HCT116 (cell line): ENCODE measurements around the gene SH3PXD2A.

Experiments
- CTCF ChIP-seq, 3 experiments: fragments of 200-600 bp in 1 of 3; sonication (generic) in 1 of 3; IDR thresholded peaks in 2 of 3; conservative IDR thresholded peaks in 1 of 3; 2 replicates each; pipeline ENCODE4 v1.5.1; 2012 to 2017; ENCODE audit warnings: low read depth in 2 of 3, low read length in 2 of 3, antibody characterized with exemption in 1 of 3, borderline replicate concordance in 1 of 3, control low read depth in 1 of 3, mild to moderate bottlenecking in 1 of 3, mixed read lengths in 1 of 3, mixed run types in 1 of 3, moderate library complexity in 1 of 3; ENCODE audit not compliant: insufficient read depth in 1 of 3
- EGR1 ChIP-seq: IDR thresholded peaks from 2 replicates; pipeline ENCODE4 v1.6.1; 2012; ENCODE audit warnings: low read depth
- ELF1 ChIP-seq: IDR thresholded peaks from 2 replicates; pipeline ENCODE4 v1.6.1; 2012; ENCODE audit warnings: low read depth, borderline replicate concordance
- EZH2 ChIP-seq: fragments of 200-600 bp; sonication (generic); IDR thresholded peaks from 2 replicates; pipeline ENCODE4 v1.6.1; 2017; ENCODE audit warnings: antibody characterized with exemption, mixed run types
- MAX ChIP-seq: IDR thresholded peaks from 2 replicates; pipeline ENCODE4 v1.6.1; 2012
- POLR2A ChIP-seq: IDR thresholded peaks from 2 replicates; pipeline ENCODE4 v1.7.0; 2011; ENCODE audit warnings: borderline replicate concordance; ENCODE audit not compliant: insufficient read depth, insufficient read length; ENCODE audit errors: extremely low read depth
- POLR2AphosphoS5 ChIP-seq: IDR thresholded peaks from 2 replicates; pipeline ENCODE4 v1.6.1; 2011; ENCODE audit warnings: mild to moderate bottlenecking, low read depth, low read length, moderate library complexity
- TCF7L2 ChIP-seq: IDR thresholded peaks from 2 replicates; pipeline ENCODE4 v1.7.0; 2011; ENCODE audit warnings: borderline replicate concordance, inconsistent platforms; ENCODE audit not compliant: insufficient read depth, insufficient read length; ENCODE audit errors: extremely low read depth
- YY1 ChIP-seq: IDR thresholded peaks from 2 replicates; pipeline ENCODE4 v1.6.1; 2011; ENCODE audit warnings: low read length, low read depth, moderate library complexity, mild to moderate bottlenecking; ENCODE audit not compliant: insufficient replicate concordance; ENCODE audit errors: extremely low read depth
- ZFX ChIP-seq: fragments of 450-650 bp; IDR thresholded peaks from 2 replicates; pipeline ENCODE4 v1.6.1; 2017

GRCh38 chr10:103797857-103798256, 57.5 kb downstream of the SH3PXD2A start:
- no peak for TF ChIP-seq MAX
- TF ChIP-seq CTCF (IDR thresholded peaks at IDR 0.05 in 2 of 3, conservative IDR thresholded peaks at IDR 0.05 in 1 of 3; ENCODE audit: borderline replicate concordance in 1 of 3, insufficient read depth in 1 of 3, low read depth in 2 of 3, low read length in 2 of 3), result no peak
- TF ChIP-seq ZFX, result no peak
- no peak for TF ChIP-seq POLR2A
- TF ChIP-seq POLR2AphosphoS5, result no peak
- no peak for TF ChIP-seq EZH2
- TF ChIP-seq ELF1, result no peak
- TF ChIP-seq TCF7L2, result no peak
- TF ChIP-seq EGR1, result no peak
- no peak for TF ChIP-seq YY1
